Central memory CD4-positive, alpha-beta T cell (primary cell): ENCODE results near the gene TRIM64C.
"Not testable (repeated sequence)": the region's sequence is repeated elsewhere in the genome, so short reads cannot be mapped to it uniquely, and the experiment has no call there.

Source experiments
- DNase-seq: peaks from one replicate; pipeline ENCODE4 v3.0.0; 2022
- total RNA-seq, 3 experiments: gene quantifications; one replicate each; lab custom pipeline; 2026; lab: John Stamatoyannopoulos, UW

Gene TRIM64C, protein sequence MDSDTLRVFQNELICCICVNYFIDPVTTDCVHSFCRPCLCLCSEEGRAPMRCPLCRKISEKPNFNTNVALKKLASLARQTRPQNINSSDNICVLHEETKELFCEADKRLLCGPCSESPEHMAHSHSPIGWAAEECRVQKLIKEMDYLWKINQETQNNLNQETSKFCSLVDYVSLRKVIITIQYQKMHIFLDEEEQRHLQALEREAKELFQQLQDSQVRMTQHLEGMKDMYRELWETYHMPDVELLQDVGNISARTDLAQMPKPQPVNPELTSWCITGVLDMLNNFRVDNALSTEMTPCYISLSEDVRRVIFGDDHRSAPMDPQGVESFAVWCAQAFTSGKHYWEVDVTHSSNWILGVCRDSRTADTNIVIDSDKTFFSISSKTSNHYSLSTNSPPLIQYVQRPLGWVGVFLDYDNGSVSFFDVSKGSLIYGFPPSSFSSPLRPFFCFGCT
- total RNA-seq: 0 to 0.19 (median 0) reads per million in 3 experiments

DNA sequence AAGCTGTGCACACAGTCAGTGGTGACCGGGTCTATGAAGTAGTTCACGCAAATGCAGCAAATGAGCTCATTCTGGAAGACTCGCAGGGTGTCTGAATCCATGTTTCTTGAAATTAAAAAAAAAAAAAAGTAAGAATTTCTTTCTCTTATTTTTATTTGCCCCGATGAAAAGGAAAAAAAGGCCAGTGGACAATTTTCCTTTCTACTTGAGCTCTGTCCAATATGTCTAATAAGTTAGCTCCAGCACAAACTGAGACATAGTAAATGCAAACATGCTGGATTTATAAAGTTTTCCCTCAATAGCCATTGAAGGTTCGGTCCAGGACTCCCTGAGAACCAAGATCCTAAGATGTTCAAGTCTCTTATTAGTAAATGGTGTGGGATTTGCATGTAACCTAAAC is at the start of gene TRIM64C:
TRIM64C (minus strand) TSS at position 101 of the 400 bp plus-strand sequence; CDS start at position 101, 0 bp downstream.
- DNase-seq: not testable (repeated sequence)

DNA sequence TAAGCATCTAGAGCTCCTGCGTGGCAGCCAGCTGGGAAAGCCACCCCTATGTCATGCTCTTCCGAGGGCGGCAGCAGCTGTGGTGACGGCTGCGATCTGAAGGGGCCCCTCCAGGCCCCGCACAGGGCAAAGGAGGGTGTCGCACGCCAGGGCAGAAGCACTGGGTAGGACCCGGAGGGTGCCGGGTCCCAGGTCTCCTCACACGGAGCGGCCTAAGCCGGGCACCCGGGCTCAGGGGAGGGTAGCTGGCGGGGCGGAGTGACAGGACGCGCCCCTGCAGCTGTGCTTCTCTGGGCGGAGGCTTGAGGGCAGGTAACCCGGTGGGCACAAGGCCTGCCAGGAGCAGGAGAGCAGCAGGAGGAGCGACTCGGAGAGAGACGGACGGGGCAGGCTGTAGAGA is 43.4 kb upstream of the TRIM64C start:
- DNase-seq: not testable (repeated sequence)

DNA sequence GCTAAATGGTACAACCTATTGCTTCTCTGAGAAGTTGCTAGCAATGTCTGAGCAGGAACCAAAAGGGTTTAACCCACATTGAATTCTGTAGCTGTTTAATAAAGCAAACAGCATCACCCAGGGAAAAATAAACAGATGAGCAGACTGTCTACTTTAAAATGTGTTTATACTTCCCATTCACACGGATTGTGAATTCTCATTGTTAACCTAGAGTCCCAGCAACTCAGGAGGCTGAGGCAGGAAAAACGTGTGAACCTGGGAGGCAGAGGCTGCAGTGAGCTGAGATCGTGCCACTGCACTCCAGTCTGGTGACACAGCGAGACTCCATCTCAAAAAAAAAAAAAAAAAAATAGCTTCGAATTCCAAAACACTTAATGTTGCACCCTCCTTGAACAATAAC is 11.0 kb upstream of the TRIM64C start:
- DNase-seq: not testable (repeated sequence)

- DNase-seq: not testable (repeated sequence)
Observed at GRCh38 chr11:49049821-49050220, 9.1 kb downstream of the TRIM64C start.

- not testable (repeated sequence) for DNase-seq
Observed at GRCh38 chr11:49048229-49048628, 10.7 kb downstream of the TRIM64C start.

- DNase-seq: not testable (repeated sequence)
Observed at GRCh38 chr11:49028523-49028922, 30.4 kb downstream of the TRIM64C start, which contains the start of gene TRIM49B. Gene TRIM49B (plus strand): TSS chr11:49028823. CDS start chr11:49031600, 2,777 bp downstream.
